Placental pericyte (primary cell): Measurements from ENCODE around the gene PLLP. TPM values are rescaled to one million over a fixed set of nuclear protein-coding genes. Genes with fewer than 3 reads are reported as not detected.

Experiments used
- small RNA-seq: library from RNA; depleted of rRNA; stranded (forward); fragments of <200 nt; gene quantifications from one replicate; pipeline ENCODE3, GENCODE V24; 2012; ENCODE audit warnings: low replicate concordance
- total RNA-seq: library from RNA; depleted of rRNA; stranded (reverse); fragments of >200 nt; gene quantifications from 2 replicates; pipeline ENCODE4 v1.2.3, GENCODE V29; 2012

The PLLP gene
- 0.14 and 0.44 TPM in 2 replicates for total RNA-seq

GRCh38 chr16:57284209-57284951 is at the start of gene PLLP:
PLLP (minus strand) TSS chr16:57284672; CDS start chr16:57284540, 132 bp downstream.

GRCh38 chr16:57244767-57245471 is 39.6 kb downstream of the PLLP start, which contains the start of gene ARL2BP:
ARL2BP (plus strand) TSS chr16:57245259; CDS start chr16:57245368, 109 bp downstream.

Small RNA genes within 50 kb of the gene (small RNA-seq; reads per million reads assigned to genes)
- gene AC108081.1, result not detected

Other genes with a start within 250 kb of the PLLP start
- gene CPNE2, start 192.1 kb downstream of the PLLP start, total RNA-seq, result 15.5 and 34.2 TPM in 2 replicates
- 66.7 and 84.5 TPM in 2 replicates for gene PSME3IP1, start 98.6 kb downstream of the PLLP start, total RNA-seq
- gene RSPRY1, start 98.3 kb downstream of the PLLP start, total RNA-seq, result 40.9 and 67.1 TPM in 2 replicates
- gene ARL2BP, start 39.4 kb downstream of the PLLP start, total RNA-seq, result 90.4 and 142 TPM in 2 replicates
- gene CCL22, start 74.1 kb upstream of the PLLP start, total RNA-seq, result not detected in 2 replicates
- 0.44 and 0.57 TPM in 2 replicates for gene CX3CL1, start 87.8 kb upstream of the PLLP start, total RNA-seq
- gene CCL17, start 120.1 kb upstream of the PLLP start, total RNA-seq, result not detected in 2 replicates
- 50.3 and 77.5 TPM in 2 replicates for gene CIAPIN1, start 162.7 kb upstream of the PLLP start, total RNA-seq
- gene COQ9, start 162.8 kb upstream of the PLLP start, total RNA-seq, result 35.5 and 50.1 TPM in 2 replicates
- gene POLR2C, start 178.0 kb upstream of the PLLP start, total RNA-seq, result 103 and 153 TPM in 2 replicates
- gene DOK4, start 201.8 kb upstream of the PLLP start, total RNA-seq, result 37.9 and 46.0 TPM in 2 replicates